GM18519 (cell line): ENCODE results near the gene RAB3A.
"Not testable (repeated sequence)": the region's sequence is repeated elsewhere in the genome, so short reads cannot be mapped to it uniquely, and the experiment has no call there.

Source experiments
- ATAC-seq: cut with Tn5 transposase; IDR thresholded peaks from one replicate; pipeline ENCODE4 v1.9.1; 2021; ENCODE audit warnings: mild to moderate bottlenecking, moderate library complexity; ENCODE audit not compliant: unreplicated experiment, low FRiP score

The RAB3A gene

GRCh38 chr19:18224525-18225354 is 20.9 kb upstream of the RAB3A start:
- ATAC-seq: peak; percentile 75

GRCh38 chr19:18223860-18224524 is 20.1 kb upstream of the RAB3A start:
- ATAC-seq: no peak

GRCh38 chr19:18221815-18222725 is 18.2 kb upstream of the RAB3A start:
- no peak for ATAC-seq

GRCh38 chr19:18220632-18221275 is 16.9 kb upstream of the RAB3A start:
- no peak for ATAC-seq

DNA sequence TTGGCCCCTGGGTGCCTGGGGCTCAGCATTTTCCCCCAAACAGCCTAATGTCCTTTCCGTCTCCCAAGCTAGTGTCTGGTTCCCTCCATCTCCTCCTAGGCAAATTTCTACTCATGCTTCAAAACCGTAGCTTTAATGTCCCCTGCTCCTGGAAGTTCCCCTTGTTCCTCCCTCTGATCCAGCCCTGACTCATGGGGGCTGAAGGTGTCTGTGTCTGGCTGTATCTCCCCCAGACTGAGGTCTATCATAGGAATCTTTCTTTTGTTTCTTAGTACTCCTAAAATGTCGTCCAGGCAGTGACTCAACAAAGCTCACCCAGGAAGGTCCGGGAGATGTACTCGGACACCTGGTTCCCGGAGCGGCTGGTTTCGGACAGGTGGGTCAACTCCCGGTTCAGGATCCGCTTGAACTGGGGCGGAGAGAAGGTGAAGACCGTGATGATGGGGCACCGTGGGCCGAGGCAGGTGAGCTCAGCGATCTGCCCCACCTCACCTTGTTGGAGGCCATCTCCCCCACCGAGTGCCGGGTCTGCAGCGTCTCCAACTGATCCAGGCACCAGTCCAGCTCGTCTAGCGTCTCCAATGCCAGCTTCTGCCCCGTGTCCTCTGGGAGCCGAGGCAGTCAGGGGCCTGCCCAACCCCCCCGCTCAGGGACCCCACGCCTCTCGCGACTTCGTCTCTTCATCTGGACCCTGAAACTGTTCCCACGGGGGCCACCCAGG is 16.2 kb upstream of the RAB3A start:
- no peak for ATAC-seq

GRCh38 chr19:18218600-18218999 is 14.8 kb upstream of the RAB3A start:
- no peak for ATAC-seq

DNA sequence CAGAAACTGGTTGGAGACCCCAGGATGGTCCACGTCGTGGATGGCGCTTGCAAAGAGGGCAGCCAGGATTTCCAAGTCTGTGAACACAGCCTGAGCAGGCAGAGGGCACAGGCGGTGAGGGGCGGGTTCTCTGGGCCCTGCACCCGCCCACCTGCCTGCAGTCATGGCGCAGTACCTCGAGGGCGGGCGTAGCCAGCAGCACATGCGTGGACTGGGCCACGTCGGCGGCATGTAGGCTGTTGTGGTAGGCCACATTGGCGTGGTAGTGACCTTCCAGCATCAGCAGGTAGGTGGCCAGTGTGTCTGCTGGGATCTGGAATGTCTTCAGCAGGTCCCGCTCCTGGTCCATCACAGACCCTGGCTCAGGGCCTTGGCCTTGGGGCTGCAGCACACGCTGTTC is 14.3 kb upstream of the RAB3A start:
- no peak for ATAC-seq

- ATAC-seq: no peak
These were observed 12.9 kb upstream of the RAB3A start for GRCh38 chr19:18216789-18217188.

DNA sequence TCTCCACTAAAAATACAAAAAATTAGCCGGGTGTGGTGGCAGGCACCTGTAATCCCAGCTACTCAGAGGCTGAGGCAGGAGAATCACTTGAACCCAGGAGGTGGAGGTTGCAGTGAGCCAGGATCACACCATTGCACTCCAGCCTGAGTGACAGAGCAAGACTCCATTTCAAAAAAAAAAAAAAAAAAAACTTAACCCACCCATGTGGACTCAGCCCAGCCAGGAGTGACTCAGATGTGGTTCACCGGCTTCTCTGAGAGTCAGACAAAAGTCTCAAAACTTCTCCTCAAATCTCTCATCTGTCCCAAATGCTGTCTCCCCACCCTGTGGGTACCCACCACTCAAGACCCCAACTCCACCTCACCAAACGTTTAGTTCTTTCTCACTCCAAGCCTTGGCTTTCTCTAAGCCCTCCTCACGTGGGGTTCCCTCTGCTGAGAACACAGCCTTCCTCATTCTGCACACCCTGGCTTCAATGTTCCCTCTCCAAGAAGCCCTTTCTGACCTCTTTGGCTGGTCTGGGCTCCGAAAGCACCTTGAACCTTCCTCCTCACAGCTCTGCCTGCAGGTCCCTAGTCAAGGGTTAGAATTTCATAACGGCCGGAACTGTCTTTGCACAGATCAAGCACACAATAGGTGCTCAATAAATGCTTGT is 11.1 kb upstream of the RAB3A start:
- no peak for ATAC-seq

GRCh38 chr19:18211683-18212082 is 7.8 kb upstream of the RAB3A start:
- no peak for ATAC-seq

DNA sequence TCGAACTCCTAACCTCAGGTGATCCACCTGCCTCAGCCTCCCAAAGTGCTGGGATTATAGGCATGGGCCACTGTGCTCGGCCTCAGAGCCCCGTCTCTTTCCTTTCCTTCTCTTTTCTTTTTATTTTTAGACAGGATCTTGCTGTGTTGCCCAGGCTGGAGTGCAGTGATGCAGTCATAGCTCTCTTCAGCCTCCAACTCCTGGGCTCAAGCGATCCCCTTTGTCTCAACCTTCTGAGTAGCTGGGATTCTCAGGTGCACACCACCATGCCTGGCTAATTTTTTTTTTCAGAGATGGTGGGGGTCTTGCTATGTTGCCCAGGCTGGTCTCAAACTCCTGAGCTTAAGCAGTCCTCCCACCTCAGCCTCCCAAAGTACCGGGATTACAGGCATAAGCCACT is 6.1 kb upstream of the RAB3A start:
- not testable (repeated sequence) for ATAC-seq

DNA sequence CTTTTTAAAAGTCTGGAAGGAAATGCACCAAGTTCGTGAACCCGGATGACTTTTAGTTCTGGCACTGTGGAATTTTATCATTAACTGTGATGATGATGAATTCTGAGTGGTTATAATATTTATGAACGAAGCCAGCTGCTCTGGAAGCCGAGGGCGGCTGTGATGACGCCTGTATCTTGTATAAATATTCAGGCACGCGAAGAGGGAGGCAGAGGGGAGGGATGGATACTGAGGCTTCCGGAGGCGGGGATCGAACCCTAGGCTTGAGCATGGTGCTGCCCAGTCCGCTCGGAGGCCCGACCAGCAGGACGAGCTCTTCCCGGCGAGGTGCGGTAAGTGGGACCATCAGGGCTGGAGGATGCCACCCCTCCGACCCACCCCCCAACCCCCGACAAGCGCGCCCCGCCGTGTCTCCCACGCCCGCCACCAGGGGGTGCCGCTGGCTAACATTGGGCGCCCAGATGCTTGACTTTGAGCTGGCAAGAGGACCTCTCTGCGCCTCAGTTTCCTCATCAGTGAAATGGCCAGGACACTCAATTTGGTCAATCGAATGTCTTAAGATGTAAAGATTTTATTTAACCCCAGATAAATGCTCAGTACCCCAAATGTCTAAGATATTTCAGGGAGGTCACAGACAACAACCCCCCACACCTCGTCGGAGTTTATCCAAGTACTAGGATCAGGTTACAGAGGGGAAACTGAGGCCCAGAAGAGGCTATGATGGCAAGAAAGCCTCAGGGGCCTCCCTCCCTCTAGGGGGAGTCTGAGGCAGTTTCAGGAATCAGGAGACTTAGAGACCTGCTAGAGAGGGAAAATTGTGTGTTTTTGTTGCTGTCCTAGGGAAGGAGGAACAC is 4.5 kb upstream of the RAB3A start:
- ATAC-seq: no peak

DNA sequence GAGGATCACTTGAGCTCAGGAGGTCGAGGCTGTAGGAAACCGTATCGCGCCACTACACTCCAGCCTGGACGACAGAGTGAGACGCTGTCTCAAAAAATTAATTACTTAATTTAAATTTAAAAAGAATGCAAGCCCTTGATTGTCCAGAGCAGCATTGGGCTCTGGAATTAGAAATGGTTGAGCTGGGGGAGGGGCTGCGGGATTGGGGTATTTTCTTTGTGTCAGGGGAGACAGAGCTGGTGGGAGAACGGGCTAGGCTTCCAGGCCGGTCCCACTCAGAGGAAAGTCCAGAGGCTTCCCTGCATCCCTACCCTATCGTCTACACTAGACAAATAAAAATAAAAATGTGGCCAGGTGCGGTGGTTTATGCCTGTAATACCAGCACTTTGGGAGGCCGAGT is 2.2 kb upstream of the RAB3A start:
- no peak for ATAC-seq

DNA sequence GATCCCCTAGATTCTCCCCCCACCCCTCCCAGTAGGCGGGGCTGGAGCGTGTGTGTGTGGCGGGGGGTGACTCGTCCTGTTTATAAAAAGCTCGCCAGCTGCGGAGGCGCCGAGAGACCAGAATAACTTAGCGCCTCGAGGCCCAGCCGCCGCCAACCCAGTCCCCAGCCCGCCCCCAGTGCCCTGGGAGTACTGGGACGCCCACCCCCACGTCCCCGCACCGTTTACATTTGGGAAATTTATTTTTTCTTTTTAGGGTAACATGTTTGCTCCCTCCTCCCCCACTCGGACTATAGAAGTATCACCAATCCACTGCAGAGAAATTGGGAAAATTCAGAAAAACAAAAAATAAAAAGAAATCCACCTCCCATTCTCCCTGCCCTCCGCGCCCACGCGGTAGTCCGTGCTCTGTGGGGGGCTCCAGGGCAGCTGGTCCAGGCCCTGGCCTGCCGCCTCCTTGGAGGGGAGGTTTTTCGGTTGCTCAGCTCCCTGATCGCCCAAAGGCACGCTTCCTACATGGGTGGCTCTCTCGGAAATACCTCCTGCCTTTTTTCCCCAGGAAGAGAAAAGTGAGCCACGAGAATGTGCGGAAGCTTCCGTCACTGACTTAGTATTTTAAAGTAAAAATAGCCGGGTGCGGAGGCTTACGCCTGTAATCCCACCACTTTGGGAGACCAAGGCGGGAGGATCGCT is 1.5 kb upstream of the RAB3A start:
- no peak for ATAC-seq

DNA sequence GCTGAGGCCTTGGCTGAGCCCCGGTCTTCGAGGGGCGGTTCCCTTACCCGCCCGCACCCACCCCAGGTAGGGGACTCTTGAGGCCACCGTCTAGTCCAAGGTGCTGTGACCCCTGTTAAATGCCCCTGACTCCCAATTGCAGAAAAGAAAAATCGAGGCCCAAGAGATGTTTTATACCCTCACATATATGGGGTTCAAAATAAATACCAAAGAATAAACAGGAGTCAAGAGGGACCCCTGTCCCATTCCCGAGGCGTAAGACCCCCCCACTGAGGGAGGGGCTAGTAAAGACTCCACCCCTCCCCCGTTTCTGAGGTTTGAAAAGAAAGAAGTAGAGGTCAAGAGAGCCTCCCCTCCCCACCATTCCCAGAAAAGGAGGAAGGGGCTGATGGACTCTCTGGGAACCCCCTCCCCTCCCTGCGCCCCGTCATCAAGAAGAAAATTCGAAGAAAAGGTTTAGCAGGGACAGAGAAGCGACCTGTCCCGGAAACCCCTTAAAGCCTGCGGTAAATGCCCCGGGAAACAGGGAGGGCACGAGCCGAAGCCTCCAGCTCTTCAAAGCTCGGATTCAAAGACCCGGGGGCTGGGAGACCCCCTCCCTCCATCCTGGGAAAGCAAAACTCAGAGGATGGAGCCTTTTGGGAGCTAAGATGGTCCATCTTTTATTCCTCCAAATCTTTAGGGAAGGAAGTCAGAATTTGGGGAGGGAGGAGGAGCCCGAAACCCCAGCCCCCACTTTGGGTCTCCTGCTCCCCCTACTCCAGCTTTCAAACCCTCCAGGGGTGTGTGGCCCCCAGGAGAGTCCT is 755 bp upstream of the RAB3A start:
- ATAC-seq: no peak

- no peak for ATAC-seq
These were observed 407 bp downstream of the RAB3A start for GRCh38 chr19:18203408-18203862.

DNA sequence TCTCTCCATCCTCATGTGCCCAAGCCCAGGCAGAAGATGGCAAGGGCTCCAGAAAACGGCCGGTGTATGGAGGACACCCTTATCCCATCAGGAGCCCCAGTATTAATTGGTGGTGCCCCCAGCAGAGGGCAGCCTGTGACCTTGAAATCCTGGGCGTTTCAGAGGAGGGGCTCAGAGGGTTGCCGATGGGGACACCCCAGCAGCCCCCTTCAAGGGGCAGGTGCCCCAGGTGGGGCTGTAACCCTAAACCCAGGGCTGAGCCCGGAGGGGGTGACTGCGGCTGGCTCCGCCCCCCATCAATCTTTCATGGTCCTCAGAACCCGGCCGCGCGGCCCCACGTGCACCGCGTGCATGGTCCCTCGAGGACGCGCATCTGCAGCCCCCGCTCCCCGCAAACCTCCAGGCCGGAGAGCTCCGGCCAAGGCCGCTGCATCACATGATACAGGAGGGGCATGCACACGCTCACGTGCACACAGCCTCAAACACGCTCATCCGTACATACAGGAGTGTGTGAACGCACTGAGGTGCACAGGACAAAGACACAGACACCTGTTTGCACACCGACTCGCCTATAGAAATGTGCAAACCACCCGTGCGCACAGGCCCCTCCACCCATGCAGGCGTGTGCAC is 949 bp downstream of the RAB3A start:
- ATAC-seq: no peak
